Vagina (tissue), 2 donors: ENCODE measurements around the gene APBB1.

Experiments
- POLR2AphosphoS5 ChIP-seq, 2 donors: sonication (generic); formaldehyde crosslinking; IDR thresholded peaks; one replicate each; pipeline ENCODE4 v1.9.0; 2017; ENCODE audit warnings: antibody characterized with exemption in 2 of 2, mild to moderate bottlenecking in 2 of 2, low read depth in 1 of 2; ENCODE audit not compliant: insufficient read depth in 1 of 2
- TF ChIP-seq, protein P1 (sequence below), 3 experiments: fragments of 450-650 bp in 2 of 3; fragments of 200-600 bp in 1 of 3; sonication (generic) in 1 of 3; IDR thresholded peaks; one replicate each; pipeline ENCODE4 v1.5.1; 2017 to 2019; ENCODE audit warnings: antibody characterized with exemption in 3 of 3, mild to moderate bottlenecking in 2 of 3, moderate library complexity in 2 of 3

DNA sequence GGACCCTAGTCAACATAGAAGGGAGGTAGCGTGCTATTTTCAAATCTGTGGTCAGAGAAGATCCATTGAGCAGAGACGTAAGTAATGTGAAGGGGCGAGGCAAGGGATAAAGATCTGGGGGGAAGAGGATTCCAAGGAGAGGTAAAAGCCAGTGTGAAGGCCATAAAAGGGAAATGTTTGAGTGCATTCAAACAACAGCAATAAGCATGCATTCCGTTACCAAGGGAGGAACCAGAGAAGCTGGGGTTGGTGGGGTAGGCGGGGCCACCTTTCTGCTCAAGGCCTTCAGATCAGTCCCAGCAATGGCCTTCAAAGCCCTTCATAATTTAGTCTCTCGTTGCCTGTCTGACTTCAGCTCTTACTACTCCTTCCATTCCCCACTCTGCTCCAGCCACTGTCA lies 47.1 kb downstream of the APBB1 start:
- TF ChIP-seq, protein P1, sequence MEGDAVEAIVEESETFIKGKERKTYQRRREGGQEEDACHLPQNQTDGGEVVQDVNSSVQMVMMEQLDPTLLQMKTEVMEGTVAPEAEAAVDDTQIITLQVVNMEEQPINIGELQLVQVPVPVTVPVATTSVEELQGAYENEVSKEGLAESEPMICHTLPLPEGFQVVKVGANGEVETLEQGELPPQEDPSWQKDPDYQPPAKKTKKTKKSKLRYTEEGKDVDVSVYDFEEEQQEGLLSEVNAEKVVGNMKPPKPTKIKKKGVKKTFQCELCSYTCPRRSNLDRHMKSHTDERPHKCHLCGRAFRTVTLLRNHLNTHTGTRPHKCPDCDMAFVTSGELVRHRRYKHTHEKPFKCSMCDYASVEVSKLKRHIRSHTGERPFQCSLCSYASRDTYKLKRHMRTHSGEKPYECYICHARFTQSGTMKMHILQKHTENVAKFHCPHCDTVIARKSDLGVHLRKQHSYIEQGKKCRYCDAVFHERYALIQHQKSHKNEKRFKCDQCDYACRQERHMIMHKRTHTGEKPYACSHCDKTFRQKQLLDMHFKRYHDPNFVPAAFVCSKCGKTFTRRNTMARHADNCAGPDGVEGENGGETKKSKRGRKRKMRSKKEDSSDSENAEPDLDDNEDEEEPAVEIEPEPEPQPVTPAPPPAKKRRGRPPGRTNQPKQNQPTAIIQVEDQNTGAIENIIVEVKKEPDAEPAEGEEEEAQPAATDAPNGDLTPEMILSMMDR (IDR thresholded peaks at IDR 0.05), result no peak
- TF ChIP-seq POLR2AphosphoS5 (IDR thresholded peaks at IDR 0.05; ENCODE audit: insufficient read depth in 1 of 2, low read depth in 1 of 2), result no peak
